ENCODE data around the gene HRH4.

DNA sequence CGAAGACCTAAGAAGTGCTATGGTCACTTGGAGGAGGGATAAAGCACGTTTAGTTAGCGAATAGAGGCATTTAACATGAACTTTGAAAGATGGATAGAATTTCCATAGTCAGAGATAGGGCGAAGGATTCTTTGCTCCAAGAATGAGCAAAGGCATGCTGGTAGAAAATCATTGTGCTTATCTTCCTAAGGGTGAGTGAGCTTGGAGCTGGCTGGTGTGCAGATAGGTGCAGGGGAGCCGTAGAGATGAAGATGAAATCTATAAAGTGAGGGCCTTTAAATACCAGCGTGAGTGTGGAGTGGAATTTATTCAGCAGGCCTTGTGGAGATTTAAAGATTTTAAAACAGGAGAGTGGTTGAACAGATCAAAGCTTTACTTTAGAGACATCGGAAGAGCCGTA lies 1.6 kb downstream of the HRH4 start:
- TF ChIP-seq, protein P1, sequence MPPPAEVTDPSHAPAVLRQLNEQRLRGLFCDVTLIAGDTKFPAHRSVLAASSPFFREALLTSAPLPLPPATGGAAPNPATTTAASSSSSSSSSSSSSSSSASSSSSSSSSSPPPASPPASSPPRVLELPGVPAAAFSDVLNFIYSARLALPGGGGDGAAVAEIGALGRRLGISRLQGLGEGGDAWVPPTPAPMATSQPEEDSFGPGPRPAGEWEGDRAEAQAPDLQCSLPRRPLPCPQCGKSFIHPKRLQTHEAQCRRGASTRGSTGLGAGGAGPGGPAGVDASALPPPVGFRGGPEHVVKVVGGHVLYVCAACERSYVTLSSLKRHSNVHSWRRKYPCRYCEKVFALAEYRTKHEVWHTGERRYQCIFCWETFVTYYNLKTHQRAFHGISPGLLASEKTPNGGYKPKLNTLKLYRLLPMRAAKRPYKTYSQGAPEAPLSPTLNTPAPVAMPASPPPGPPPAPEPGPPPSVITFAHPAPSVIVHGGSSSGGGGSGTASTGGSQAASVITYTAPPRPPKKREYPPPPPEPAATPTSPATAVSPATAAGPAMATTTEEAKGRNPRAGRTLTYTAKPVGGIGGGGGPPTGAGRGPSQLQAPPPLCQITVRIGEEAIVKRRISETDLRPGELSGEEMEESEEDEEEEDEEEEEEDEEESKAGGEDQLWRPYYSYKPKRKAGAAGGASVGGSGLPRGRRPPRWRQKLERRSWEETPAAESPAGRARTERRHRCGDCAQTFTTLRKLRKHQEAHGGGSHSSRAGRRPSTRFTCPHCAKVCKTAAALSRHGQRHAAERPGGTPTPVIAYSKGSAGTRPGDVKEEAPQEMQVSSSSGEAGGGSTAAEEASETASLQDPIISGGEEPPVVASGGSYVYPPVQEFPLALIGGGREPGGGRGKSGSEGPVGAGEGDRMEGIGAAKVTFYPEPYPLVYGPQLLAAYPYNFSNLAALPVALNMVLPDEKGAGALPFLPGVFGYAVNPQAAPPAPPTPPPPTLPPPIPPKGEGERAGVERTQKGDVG (CRISPR knock-in tag; IDR thresholded peaks at IDR 0.05; ENCODE audit: borderline replicate concordance): no peak
- TF ChIP-seq SUZ12 (IDR thresholded peaks at IDR 0.05; ENCODE audit: low read depth, low read length) (no peak), ZMYM3 (CRISPR knock-in tag; IDR thresholded peaks at IDR 0.05) (no peak), POLR2A (IDR thresholded peaks at IDR 0.05; ENCODE audit: insufficient read depth in 1 of 2, low read depth in 2 of 2, low read length in 2 of 2) (no peak), ZNF180 (CRISPR knock-in tag; IDR thresholded peaks at IDR 0.05; ENCODE audit: borderline replicate concordance, low read depth) (no peak), ZNF296 (CRISPR knock-in tag; conservative IDR thresholded peaks at IDR 0.05) (no peak), ZNF660 (CRISPR knock-in tag; IDR thresholded peaks at IDR 0.05; ENCODE audit: borderline replicate concordance, low read depth) (no peak), POLR2AphosphoS2 (IDR thresholded peaks at IDR 0.05; ENCODE audit: low read depth, low read length) (no peak), KAT2B (IDR thresholded peaks at IDR 0.05; ENCODE audit: borderline replicate concordance, low read depth, low read length) (no peak), ARNT2 (CRISPR knock-in tag; IDR thresholded peaks at IDR 0.05; ENCODE audit: low read depth) (no peak), ZNF232 (CRISPR knock-in tag; IDR thresholded peaks at IDR 0.05; ENCODE audit: borderline replicate concordance) (no peak), IKZF1 (IDR thresholded peaks at IDR 0.05) (no peak)
- TF ChIP-seq, protein P2, sequence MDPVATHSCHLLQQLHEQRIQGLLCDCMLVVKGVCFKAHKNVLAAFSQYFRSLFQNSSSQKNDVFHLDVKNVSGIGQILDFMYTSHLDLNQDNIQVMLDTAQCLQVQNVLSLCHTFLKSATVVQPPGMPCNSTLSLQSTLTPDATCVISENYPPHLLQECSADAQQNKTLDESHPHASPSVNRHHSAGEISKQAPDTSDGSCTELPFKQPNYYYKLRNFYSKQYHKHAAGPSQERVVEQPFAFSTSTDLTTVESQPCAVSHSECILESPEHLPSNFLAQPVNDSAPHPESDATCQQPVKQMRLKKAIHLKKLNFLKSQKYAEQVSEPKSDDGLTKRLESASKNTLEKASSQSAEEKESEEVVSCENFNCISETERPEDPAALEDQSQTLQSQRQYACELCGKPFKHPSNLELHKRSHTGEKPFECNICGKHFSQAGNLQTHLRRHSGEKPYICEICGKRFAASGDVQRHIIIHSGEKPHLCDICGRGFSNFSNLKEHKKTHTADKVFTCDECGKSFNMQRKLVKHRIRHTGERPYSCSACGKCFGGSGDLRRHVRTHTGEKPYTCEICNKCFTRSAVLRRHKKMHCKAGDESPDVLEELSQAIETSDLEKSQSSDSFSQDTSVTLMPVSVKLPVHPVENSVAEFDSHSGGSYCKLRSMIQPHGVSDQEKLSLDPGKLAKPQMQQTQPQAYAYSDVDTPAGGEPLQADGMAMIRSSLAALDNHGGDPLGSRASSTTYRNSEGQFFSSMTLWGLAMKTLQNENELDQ (CRISPR knock-in tag; IDR thresholded peaks at IDR 0.05; ENCODE audit: borderline replicate concordance): no peak
- TF ChIP-seq, protein P3, sequence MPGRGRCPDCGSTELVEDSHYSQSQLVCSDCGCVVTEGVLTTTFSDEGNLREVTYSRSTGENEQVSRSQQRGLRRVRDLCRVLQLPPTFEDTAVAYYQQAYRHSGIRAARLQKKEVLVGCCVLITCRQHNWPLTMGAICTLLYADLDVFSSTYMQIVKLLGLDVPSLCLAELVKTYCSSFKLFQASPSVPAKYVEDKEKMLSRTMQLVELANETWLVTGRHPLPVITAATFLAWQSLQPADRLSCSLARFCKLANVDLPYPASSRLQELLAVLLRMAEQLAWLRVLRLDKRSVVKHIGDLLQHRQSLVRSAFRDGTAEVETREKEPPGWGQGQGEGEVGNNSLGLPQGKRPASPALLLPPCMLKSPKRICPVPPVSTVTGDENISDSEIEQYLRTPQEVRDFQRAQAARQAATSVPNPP (CRISPR knock-in tag; IDR thresholded peaks at IDR 0.05): no peak
